Renal cortex interstitium (tissue), 11 donors: ENCODE measurements around the gene AGAP1. TPM values are rescaled to one million over a fixed set of nuclear protein-coding genes. Genes with fewer than 3 reads are reported as not detected.
A peak's percentile ranks its signal among the peaks of the same experiment; 100 is the strongest.
"Not testable (repeated sequence)": the region's sequence is repeated elsewhere in the genome, so short reads cannot be mapped to it uniquely, and the experiment has no call there.

Source experiments
- DNase-seq, 11 donors: peaks; one replicate each; pipeline ENCODE4 v3.0.0-alpha.2; 2013; ENCODE audit warnings: low read depth in 9 of 11, low spot score in 4 of 11; ENCODE audit errors: extremely low read depth in 1 of 11
- polyA plus RNA-seq, 3 donors: library from polyadenylated mRNA; unstranded; fragments of 120-200 nt; gene quantifications; one replicate each; pipeline ENCODE4 v1.2.1, GENCODE V29; 2013; ENCODE audit not compliant: insufficient read length in 3 of 3

AGAP1 gene
- polyA plus RNA-seq, 3 donors = 19.1 to 22.8 (median 22.0) TPM

DNA sequence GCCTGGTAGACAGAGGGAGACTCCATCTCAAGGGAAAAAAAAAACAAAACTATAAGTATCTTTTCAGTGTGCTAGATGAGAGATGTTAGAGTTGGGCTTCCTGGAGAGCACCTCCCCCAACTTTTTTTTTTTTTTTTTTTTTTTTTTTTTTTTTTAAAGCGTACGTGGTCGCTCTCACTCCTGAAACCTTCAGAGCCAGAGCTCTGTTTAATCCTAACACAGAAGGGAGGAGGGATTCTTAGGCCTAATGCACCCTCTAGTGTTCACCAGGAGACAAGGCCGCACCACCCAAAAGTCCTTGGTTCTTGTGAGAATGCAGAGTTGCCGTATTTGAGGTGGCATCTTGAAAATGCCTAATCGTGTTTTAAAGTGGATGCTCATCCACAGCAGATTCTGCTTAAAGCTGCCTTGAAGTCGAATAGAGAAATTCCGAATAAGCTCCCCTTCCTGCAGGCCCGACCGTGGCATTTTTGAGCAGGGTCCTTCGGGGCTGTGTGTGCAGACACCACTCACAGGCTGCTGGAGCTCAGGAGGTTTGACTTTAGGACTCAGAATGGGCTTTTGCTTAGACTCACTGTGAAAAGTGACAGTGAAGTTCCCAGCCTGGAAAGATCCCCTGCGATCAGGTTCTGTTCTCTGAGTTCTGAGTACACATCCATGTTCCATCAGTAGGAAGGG is 252.6 kb downstream of the AGAP1 start:
- DNase-seq = peak; percentile 58 to 84 (median 71)

DNA sequence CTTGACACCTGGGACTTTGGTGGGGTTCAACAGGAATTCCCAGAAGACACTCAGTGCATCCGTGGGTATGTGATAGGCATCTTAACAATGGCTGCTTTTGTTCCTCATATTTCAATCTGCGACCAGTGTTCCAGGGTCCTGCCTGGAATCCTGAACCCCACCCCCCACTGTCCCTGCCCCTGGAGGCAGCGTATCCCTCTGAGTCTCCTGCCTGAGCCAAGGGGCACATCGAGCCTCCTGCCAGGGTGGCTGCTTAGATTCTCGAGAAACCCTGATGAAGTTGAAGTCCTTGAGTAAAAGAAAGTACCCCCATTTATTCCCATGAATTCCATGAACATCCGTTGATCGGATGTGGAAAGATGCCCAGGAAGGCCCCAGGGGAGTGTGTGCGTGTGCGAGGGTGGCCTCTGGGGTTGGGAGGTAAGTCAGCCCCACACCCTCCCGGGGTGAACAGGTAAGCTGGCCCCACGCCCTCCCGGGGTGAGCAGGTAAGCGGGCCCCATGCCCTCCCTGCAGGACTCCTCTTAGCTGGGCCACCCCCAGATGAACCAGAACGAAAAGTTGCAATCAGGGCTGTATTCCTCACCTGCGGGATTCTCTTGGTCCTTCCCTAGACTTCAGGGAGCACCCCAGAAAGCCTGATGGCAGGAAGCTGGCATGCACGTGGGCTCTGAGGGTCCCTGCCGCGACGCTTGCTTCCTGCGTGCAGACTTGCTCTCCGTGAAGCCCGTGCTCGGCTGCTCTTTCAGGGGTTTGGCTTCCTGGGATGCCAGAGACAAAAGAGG is 253.3 kb downstream of the AGAP1 start:
- no peak for DNase-seq

DNA sequence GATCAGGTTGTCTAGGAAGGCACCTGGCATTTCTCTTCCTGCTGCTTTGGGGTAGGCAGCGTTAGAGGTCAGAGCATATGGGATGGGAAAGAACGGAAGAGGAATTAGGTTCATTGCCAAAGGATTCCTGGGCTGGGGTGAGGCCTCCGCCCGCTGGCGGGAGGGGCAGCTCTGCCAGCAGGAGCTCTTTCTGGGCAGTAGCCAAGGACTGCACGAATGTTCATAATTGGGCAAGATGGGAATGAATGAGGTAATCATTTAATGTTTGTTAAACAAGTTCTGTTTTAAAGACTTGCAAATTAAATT is 253.9 kb downstream of the AGAP1 start:
- DNase-seq = no peak

DNA sequence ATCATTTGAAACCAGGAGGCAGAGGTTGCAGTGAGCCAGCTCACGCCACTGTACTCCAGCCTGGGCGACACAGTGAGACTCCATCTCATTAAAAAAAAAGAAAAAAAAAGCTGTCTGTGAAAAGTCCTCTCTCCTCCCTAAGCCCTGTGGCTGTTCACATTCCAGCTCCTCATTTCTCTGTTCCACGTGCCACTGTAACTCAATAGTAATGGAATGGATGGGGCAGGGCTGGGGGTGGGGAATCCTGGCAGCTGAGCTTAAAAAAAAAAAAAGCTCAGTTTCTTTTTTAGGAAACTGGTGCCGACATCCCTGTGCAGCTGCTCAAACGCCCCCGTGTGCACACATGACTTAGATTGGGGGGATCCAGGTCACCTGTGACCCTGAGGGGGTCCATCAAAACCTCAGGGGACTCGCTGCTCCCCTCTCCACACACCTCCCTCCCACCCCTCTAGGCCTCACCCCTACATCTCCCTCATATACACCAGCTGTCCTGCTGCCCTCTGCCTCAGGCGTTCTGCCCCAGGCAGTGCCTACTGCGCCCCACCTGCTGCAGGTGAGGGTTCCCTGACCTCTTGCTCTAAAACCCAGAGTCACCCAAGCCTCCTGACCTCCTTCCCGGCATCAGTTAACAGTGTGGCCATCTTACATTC is 255.4 kb downstream of the AGAP1 start:
- DNase-seq = no peak

DNA sequence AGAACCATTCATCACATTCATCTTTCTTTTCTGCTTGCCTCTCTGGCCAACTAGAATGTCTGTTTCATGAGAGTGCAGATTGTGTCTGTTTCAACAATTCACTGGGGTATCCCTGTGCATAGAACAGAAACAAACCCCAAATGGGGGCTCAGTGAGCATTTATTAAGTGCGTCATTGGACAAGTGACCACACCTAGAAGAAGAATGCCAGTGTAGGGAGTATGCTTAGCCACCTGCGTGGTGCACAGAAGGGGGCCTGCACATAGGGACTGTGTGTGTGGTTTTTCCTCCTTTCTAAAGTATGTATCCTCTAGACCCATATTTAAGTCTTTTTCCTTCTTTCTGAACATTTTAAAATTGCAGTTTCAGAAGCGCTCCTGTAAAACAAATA is 255.9 kb downstream of the AGAP1 start:
- no peak for DNase-seq

DNA sequence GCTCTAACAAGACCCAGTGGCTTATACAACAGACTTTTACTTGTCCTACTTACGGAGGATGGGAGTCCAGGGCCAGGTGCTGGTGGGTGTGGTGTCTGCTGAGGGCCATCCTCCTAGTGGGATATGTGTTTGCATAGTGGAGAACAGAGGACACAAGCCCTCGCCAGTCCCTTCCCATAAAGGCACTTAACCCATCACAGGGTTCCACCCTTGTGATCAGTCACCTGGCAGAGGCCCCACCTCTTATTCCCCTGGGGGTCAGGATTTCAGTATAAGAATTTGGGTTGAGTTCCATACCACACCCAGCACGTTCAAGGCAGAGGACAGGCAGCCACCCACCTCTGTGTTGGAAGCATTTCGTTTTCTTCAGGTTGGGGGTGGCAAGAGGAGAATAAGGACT is 259.0 kb downstream of the AGAP1 start:
- DNase-seq = no peak

DNA sequence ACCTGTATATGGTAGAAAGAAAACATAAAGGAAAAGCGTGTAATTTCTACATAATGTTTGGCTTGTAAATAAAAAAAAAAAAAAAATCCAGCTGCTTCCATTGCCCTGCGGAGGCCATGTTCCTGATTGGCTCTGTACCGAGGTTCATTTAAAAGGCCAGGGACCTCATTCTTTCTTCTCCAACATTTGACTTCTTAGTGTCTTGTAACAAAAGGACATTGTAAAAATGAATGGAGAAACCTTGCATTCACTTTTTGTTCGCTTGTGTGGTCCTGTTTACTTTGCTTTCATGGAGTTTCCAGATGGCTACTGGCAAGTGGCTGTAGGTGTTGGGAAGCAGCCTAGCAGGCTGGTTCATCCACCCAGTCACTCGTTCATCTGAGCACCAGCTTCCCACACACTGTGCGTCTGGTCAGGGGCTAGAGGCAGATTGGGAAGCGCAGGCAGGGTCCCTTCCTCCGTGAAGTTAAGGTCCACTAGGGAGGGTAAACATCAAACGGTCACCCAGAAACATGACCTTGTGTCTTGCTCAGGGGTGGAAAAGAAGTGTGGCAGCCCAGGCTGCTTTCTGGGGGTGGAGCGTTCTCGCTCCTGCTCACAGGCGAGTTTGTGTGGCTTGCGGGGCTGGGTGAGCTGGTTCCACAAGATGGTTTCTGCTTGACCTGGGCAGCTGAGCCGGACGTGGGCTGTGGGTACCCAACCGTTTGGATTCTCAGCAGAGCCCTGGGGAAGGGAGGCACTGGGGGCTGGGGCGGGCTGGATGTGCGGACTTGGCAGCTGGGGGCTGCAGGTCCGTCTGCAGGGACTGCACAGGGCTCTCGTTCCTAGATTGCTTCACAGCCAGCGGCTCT is 260.7 kb downstream of the AGAP1 start:
- DNase-seq = peak in 1 of 11 donors; percentile 24

DNA sequence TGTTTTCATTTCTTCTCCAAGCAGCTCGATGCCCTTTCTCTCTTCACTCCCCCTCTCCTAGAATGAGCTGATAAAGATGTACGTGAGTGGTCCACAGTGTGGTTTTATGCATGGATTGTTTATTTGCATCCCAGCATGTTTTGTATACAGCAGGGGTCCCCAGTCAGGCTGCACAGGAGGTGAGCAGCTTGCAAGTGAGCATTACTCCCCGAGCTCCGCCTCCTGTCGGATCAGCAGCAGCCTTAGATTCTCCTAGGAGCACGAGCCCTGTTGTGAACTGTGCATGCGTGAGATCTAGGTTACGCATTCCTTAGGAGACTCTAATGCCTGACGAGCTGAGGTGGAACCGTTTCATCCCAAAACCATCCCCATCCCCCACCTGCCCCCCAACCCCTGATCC is 262.6 kb downstream of the AGAP1 start:
- DNase-seq = no peak

DNA sequence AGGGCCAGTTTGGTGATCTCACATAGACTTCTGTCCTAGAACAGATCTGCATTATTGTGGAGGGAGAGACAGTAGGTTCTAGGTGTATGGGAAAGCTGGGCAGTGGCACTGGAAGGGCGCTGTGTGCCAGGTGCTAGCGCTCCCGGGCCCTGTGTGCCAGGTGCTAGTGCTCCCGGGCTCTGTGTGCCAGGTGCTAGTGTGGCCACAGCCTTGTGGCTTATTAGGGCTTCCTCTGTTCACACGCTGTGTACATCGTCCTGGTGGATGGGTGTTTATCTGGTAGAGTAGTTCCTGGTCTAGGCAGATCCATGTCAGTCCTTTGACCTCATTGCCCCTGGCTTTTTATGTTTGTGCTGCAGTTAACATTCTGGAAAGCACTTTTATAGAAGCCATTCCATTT is 263.4 kb downstream of the AGAP1 start:
- DNase-seq = no peak

DNA sequence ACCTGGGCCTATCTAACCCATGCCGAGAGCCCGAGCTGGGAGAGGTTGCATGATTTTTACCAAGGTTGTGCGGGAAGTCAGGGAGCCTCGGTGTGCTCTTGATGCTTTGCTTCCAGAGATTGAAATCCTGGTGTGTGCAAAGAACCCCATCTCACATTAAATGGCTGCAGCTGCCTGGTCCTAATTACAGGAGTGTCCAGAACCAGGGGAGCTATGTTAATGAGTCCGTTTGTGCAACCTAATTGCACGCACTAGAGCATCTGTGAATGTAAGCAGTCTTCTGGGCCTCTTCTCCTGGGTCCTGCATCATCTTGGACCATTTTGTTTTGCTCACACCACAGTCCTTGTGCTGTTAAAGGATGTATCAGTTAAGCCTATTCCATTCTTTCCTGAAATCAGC is 263.8 kb downstream of the AGAP1 start:
- no peak for DNase-seq

DNA sequence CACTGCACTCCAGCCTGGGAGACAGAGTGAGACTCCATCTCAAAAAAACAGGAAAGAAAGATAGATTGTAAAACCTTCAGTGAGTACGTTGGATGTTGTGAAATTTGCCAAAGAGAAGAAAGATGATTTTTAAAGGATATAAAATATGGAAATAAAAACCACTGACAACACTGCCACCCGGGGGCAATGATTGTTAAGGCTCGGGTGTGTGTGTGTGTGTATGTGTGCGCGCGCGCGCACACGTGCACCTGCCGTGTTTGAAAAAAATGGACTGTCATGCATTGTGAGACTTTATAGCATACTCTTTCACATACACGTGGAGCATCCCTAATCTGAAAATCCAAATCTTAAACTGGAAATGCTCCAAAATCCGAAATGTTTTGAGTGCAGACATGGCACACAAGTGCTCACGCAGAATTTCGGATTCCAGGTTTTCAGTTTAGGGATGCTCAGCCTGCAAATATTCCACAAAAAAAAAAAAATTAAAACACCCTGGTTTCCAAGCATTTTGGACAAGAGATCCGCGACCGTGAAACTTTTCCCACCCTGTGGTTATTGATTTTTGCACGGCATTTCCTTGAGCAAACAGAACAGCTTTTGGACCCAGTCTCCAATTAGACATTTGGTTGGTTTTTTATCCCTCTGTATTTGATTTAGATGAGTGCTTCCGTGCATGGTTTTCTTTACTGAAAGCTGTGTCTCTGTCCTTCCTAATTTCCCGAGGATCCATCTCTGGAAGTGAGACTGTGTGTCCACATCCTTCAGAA is 269.2 kb downstream of the AGAP1 start:
- DNase-seq = no peak

DNA sequence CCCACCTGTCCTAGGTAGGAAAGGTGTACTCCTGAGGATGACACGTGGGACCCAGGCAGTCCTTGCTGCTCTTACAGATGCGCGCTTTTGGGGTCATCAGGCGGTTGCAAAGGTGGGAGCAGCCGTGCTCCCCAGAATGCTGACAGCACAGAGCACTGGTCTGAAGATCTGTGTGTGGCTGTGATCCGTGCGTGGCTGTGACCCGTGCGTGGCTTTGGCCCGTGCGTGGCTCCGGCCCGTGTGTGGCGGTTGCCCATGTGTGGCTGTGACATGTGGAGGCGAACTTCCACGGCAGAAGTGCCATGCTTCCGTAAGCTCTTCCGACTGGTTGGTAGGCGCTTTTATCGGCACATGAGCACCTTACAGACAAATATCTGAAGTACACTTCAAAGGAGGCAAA is 270.0 kb downstream of the AGAP1 start:
- no peak for DNase-seq

DNA sequence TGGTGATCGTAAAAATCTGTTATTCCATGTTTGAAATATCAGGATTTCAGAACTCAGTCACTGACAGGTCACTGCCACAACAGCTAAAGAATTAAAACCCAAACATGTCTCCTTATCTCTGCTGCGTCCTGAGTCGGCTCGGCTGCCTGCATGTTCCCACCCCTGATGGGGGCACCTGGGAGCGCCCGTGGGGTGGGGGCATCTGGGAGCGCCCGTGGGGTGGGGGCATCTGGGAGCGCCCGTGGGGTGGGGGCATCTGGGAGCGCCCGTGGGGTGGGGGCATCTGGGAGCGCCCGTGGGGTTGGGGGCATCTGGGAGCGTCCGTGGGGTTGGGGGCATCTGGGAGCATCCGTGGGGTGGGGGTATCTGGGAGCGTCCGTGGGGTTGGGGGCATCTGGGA is 270.6 kb downstream of the AGAP1 start:
- DNase-seq = not testable (repeated sequence)

DNA sequence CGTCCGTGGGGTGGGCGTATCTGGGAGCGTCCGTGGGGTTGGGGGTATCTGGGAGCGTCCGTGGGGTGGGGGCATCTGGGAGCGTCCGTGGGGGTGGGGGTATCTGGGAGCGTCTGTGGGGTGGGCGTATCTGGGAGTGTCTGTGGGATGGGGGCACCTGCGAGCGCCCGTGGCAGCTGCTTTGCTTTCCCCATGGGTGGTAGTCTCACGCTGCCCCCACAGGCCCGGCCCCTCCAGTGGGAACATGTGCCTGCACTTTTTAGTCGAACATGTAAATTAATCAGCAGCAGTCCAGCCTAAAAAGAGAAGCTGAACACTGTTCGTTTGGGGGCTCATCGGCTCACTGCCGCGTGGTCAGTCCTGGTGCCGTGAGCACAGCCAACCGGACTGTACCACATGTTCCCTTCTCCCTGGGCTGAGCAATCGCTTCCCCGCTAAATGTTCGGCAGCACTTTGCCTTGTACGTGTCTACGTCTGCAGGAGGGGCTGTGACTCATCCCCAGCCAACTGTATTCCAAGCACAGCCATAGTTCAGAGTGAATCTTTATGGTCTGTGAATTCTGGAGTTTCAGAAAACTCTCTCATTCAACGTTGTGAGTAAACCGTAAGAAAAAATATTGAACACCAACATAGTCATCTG is 271.5 kb downstream of the AGAP1 start:
- no peak for DNase-seq

DNA sequence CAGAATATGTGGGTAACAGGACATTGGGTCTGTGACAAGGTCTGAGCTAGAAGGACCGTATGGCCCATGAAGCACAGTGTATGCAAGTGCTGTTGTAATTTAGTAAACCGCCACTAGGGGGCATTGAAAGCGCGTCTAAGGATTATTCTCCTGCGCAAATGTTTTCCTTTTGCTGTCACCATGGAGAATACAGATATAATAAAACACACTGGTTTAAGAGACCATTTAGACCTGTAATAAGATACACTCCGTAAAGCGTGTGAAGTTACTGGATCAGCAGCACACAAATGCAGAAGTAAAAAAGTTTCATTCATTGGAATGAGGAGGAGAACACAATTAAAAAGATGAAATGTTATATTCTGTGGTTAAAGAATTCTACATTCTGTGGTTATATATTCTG is 272.4 kb downstream of the AGAP1 start:
- peak; percentile 62 to 90 (median 79) for DNase-seq

DNA sequence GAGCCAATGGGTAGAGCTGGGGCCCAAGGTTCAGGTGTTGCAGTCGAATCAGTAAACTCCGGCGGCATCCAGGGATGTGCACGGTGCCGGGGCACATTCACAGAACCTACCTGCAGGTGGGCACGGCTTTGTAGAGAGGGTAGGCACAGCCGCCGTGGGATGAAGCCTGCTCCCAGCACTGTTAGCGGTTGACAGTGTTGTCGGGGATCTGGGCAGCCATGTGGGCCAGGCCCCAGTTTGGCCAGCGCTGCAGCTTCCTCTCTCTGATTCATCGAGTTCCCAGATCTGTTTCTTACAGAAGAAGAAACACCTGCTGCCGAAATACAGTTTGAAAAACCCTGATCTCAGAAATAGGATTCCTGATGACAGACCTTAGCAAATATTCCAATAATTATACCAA is 274.8 kb downstream of the AGAP1 start:
- DNase-seq = no peak

DNA sequence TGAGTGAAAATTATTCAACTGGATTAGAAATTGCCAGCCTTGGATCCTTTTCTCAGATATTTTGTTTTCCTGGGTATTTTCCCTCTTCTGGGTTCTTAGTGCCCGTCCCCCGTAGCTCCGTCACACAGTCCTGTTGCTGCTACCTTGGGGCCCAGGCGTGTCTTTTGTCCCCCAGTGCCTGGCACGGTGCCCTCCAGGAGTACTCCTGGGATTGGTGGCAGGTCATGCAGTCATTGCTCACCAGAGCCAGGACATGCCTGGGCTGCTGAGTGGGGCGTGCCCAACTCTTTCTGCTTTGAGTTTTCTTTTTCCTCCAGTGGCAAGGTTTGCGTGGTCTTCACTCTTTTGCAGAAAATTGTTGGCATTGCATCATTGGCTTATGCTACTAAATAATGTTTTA is 275.2 kb downstream of the AGAP1 start:
- no peak for DNase-seq
